HG02798 (cell line): ENCODE results near the gene TMEM229B.

ENCODE experiments used
- ATAC-seq: cut with Tn5 transposase; IDR thresholded peaks from one replicate; pipeline ENCODE4 v1.9.1; 2021; ENCODE audit warnings: mild to moderate bottlenecking; ENCODE audit not compliant: unreplicated experiment, poor library complexity

TMEM229B gene

DNA sequence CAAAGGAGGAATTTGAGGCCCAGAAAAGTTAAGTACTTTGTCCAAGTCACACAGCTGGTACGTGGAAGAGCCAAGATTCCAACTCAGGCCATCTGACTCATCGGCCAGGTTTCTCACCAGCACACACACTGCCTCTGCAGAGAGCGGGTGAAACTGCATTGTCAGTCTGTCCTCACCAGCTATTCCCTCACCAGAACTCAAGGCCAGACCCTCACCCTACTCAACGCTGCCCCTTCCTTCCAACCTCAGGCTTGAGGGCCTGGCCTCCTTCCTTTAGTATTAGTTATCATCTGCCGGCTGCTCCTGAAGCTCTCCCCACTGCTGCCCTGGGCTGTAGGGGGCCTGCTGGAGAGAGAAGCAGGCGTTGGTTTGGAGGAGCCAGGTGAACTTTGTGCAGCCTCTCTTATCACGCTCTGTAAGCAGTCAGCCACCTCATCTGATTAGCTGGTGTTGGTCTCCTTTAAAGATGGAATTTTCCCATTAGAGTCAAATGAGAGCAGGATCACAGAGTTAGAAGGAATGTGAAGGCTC, 60.0 kb downstream of the TMEM229B start:
- no peak for ATAC-seq

DNA sequence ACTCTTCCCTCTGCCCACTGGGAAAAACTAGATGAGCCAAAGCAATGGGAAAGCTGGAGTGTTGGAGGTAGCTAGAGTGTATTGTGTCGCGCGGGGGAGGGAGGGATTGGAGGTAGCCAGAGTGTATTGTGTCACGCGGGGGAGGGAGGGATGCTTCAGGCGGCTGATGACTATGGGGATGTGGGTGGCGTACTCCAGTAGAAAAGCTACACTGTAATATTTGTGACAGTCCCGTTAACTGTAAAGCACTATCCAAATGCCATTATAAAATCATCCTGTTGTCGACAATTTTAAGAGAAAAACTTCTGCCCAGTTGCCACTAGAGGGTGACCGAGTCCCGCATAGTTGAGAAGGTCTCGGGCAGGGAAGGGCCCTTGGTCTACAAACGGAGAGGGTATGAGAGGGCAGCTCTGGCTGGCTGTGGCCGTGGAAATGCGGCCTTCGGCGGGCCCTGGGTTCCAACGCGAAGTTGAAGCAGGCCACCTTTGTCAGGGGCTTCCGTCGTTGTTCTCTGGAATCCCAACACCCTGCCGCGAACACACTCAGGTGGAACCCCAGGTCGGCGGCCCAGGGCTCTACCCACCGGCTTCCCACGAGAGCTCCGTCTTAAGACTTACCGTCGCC, 61.4 kb downstream of the TMEM229B start:
- ATAC-seq, result peak; percentile 68

DNA sequence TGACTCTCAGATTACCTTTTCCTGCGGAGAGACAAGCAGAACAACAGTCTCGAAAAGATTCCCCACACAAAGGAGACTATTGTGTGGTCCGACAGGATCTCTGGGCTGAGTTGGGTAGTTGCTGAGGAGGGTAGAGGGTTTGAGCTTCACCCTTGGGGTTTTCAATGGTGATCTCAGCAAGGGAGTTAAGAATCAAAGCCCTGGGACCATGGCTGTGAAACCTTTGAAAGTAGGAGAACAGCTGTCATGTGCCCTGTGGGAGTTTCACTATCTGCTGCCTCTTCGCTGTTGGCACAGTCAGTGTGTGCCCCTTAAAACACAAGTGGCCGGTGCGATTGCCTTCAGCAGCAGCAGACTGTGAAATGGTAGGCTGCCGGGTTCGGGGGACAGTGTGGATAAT, 62.4 kb downstream of the TMEM229B start:
- ATAC-seq, result no peak

DNA sequence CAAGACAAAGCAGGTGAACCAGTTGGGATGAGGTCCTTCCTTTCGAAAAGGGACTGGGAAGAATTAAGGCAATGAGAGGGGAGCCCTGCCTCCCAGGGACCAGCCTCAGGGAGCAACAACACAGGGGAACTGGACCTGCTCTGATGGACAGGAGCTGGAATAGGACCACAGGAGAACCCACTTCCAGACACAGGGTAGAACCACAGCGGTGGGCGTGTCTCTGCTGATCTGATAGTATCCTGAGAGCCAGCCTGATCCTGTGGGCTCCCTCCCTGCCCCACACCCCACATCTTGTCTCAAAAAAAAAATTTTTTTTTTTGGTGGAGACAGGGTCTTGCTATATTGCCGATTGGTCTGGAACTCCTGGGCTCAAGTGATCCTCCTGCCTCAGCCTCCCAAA, 62.9 kb downstream of the TMEM229B start:
- no peak for ATAC-seq

DNA sequence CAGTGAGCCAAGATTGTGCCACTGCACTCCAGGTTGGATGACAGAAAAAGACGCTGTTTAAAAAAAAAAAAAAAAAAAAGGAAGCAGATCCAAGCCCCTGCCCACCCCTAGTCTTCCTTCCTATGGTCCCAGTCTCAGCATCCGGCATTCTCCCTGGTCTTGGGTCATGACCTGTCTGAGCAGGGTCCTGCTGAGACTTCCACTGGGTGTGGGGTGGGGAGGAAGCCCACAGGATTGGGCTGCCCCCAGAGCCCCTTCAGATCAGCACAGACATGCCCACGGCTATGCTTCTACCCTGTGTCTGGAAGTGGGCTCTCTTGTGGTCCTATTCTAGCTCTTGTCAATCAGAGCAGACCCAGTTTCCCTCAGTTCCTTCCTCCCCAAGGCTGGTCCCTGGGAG, 64.0 kb downstream of the TMEM229B start:
- ATAC-seq, result no peak

DNA sequence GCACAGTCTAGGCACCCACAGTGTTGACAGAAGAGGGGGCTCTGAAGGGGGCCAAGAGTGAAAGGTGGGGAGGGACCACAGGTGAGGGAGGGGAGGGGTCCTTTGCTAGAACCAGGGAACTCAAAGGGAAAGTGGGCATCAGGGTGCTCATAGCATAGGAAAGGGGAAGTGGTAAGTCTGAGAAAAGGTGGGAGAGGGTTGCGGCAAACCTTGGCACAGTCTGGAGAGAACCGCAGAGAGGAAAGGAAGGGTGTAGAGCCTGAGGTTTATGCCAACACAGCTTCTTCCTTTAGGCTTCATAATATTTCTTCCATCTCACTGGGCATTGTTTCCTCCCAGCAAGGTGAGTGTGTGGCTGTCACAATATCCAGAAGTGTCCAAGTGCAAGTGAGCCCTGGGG, 65.1 kb downstream of the TMEM229B start:
- ATAC-seq, result no peak

DNA sequence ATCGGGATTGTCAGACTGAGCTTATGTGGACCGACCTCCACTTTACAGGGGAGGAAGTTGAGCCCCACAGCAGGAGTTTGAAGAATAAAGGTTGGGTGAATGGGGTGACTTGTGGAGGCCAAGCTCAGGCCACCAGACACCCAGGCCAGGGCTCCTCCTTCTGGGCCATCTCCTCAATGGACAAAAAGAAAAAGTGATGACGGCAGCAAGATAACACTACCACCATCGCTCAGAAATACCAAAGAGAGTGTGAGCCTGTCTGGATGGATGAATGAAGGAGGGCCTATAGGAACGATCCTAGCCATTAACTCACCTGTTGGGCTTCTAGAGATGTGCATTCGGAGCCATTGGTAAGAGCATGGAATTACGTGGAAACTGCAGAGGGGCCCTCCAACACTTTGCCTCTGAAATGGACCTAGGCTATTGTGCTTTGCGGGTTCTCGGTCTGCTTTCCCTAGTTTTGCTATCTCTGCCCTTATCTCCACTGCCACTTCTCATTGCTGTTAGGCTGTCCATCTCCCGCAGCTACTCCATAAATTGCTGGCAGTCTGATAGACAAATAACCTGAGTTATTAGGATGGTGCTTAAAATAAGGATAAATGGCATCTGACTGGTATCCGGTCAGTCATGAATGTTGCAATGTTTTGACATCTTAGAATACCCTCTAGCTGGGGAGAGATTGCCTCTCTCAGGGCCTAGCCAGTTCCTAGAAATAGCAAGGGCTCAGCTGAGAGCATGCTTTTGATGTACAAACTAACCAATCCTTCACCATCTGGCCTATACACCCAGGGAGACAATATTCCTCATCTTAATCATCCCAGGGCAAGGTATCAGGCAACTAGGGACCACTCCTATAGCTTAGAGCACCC, 66.9 kb downstream of the TMEM229B start:
- ATAC-seq, result no peak
